Activated CD8-positive, alpha-beta memory T cell treated with anti-CD3 and anti-CD28 coated beads, Interleukin-2, amount 50 U/mL, for 4 hours (primary cell): ENCODE results near the gene PYURF.

Experiments
- DNase-seq: peaks from one replicate; pipeline ENCODE4 v3.0.0-alpha.2; 2020

PYURF gene

GRCh38 chr4:88523325-88524129 is at the start of gene PYURF:
PYURF (minus strand) TSS chr4:88523776; CDS start chr4:88523700, 76 bp downstream.
- DNase-seq, result peak; percentile 76

GRCh38 chr4:88570001-88570400 is 46.4 kb upstream of the PYURF start:
- no peak for DNase-seq

DNA sequence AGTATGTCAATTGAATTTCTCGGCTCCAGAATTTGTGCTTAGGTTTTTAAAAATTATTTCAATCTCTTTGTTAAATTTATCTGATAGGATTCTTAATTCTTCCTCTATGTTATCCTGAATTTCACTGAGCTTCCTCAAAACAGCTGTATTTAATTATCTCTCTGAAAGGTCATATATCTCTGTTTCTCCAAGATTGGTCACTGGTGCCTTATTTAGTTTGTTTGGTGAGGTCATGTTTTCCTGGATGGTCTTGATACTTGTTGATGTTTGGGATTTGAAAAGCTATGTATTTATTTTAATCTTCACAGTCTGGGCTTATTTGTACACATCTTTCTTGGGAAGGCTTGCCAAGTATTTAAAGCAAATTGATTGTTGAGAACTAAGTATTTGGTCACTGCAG is 44.0 kb upstream of the PYURF start:
- DNase-seq, result no peak

DNA sequence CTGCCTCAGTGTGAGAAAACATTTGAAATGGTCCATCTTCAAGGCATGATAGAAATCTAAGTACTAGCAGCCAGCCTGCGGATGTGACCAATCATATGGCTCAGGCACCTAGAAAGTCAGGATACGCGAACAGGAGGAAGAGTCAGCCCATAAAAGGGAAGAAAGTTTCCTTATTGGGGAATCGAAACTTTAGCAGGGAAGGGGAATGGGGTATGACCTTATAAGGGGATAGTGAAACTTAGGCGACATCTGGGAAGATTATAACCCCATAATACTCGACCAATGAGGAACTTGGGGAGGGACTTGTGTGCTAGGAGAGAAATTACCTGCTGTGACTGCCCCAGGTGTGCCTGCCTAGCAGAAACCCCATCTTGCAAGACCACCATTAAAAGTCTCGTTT is 26.2 kb upstream of the PYURF start:
- no peak for DNase-seq

DNA sequence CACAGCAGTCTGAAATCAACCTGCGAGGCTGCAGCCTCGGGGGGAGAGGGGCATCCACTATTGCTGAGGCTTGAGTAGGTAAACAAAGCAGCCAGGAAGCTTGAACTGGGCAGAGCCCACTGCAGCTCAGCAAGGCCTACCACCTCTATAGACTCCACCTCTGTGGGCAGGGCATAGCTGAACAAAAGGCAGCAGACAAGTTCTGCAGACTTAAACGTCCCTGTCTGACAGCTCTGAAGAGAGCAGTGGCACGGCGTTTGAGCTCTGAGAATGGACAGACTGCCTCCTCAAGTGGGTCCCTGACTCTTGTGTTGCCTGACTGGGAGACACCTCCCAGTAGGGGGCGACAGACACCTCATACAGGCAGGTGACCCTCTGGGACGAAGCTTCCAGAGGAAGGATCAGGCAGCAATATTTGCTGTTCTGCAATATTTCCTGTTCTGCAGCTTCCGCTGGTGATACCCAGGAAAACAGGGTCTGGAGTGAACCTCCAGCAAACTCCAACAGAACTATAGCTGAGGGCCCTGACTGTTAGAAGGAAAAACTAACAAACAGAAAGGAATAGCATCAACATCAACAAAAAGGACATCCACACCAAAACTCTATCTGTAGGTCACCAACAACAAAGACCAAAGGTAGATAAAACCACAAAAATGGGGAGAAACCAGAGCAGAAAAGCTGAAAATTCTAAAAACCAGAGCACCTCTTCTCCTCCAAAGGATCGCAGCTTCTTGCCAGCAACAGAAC is 15.9 kb upstream of the PYURF start:
- peak; percentile 79 for DNase-seq

- DNase-seq, result no peak
Measured at GRCh38 chr4:88537709-88538108, 14.1 kb upstream of the PYURF start.

DNA sequence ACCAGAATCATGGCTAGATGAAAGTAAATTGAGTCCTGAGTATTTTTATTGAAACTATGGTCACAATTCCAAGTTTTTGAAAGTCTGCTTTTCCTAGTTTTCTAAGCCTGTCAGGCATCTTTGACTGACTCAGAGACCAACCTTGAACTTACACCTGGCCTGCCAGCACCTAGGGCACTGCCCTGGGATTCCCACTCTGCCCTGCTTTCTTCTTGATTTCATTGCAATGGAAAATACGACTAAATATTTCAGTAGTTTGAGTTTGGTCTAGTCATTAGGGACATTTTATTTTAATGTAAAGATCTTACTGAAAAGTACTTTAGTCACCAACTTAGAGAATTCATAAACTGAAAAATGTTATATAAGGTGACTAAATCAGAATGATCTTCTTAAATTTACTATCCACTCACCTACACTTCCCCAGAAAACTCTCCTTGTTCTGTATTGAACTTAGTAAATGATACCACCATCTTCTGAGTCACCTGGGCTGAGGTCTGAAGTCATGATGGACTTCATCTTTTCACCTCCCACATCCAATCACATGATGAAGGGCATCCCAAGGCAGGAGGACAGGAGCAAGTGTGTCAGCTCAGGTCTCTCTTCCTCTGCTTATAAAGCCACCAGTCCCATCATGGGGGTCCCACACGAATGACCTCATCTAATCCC is 11.6 kb upstream of the PYURF start:
- no peak for DNase-seq

DNA sequence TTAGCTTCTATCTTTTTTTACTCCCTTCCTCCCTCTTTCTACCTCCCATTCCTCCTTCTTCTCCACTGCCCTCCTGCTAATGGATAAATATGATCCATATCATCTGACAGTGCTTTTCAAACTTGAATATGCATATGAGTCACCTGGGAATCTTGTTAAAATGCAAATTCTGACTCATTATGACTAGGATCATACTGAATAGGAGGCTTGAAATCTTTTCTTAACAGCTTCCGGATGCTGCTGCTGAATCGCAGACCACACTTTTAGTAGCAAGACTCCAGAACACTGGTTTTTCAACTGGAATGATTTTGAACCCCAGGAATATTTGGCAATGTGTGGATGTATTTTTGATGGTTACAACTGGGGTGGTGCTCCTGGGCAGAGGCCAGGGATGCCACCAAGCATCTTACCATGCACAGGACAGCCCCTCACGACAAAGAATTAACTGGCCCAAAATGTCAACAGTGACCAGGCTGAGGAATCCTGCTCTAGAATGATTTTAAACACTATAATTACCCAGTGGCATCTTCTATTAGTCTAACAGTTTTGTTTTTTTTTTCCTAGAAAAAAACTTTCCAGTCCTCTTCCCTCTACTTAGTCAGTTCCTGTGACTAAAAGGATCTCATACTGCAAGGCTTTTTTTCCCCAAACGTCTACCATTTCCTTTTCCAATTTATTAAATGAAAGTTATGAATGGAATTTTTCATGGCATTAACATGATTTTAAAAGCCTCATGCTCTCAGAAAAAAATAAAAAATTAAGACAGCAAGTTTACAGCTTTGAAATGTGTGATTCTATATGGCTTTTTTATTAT is 10.6 kb upstream of the PYURF start:
- no peak for DNase-seq

- DNase-seq, result no peak
Measured at GRCh38 chr4:88533088-88533790, 9.7 kb upstream of the PYURF start.

GRCh38 chr4:88531549-88531948 is 8.0 kb upstream of the PYURF start:
- no peak for DNase-seq

DNA sequence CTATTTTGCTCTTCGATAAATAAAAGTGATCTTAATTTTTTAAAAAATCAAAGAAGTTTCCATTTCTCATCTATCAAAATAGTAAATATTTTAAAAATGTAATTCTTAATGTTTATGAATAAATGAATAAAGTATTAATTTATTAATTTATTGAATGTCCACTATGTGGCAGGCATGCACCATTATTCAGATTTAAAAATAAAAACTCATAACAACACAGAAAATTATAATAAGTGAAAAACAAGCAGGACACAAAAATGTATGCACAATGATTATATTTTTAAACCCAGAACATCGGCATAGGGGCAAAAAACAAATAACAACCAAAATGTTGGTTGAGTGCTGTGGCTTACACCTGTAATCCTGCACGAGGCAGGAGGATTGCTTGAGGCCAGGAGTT is 5.3 kb upstream of the PYURF start:
- DNase-seq, result no peak

DNA sequence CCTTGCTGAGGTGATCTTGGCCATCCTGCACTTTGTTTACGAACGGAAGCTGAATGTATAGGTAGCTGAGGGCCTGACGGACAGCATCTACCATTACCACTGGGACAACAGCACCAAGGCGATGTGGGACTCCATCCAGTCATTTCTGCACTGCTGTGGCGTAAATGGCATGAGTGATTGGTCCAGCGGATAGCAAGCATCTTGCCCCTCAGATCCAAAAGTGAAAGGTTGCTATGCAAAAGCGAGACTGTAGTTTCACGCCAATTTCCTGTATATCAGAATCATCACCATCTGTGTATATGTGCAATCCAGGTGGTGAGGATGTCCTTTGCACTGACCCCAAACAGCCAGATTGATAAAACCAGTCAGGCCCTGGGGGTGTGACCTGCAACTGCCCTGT is 4.2 kb upstream of the PYURF start:
- no peak for DNase-seq

GRCh38 chr4:88526221-88526815 is 2.7 kb upstream of the PYURF start:
- DNase-seq, result no peak

DNA sequence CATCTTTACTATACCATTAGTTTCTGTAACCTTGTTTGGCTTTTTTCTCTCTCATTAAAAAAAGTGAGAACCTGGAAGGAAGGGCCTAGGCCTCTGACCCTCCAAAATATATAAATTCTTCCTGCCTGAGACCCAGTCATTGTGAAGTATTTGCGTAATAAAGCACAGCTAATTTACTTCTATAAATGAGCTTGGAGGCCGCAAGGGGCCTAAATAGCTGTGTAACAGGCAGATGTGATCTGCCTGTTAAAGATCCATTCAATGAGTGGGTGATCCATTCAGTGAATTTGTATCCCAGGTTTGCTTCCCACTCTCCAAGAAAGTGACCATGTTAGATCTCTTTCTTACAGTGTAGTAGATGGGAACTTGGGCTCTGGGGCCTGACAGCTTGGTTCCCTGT is 595 bp upstream of the PYURF start:
- DNase-seq, result no peak

GRCh38 chr4:88522702-88523324 is 763 bp downstream of the PYURF start:
- DNase-seq, result peak; percentile 31

DNA sequence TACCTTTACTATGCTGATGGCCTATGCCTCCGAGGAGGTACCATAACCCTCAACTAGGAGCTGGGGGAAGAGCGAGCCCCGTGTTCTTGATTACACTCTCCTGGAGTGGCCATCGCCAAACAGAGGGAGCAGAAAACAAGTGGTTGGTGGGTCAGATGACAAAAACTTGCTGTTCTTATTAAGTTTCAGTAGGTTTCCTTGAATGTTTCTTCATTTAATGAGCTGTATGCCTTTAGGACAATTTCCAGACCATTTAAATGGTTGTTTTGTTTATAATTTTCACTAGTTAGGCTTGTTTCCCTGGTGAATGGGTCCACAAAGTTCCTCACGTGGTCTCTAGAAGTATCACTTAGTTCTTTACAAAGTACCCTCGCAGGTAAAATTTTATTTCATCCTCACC is 4.7 kb downstream of the PYURF start:
- DNase-seq, result no peak

DNA sequence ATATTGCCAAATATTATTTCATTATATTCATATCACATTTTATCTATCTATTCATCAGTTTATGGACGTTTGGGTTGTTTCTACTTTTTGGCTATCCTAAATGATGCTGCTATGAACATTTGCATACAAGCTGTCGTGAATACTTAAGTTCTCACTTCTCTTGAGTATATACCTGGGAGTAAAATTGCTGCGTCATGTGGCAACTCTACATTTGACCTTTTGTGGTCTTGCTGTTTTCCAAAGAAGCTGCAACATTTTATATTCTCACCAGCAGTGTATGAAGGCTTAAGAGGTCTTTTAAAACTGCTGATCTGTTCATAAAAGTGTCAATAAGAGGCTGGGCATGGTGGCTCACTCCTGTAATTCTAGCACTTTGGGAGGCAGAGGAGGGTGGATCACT is 5.8 kb downstream of the PYURF start:
- DNase-seq, result no peak

DNA sequence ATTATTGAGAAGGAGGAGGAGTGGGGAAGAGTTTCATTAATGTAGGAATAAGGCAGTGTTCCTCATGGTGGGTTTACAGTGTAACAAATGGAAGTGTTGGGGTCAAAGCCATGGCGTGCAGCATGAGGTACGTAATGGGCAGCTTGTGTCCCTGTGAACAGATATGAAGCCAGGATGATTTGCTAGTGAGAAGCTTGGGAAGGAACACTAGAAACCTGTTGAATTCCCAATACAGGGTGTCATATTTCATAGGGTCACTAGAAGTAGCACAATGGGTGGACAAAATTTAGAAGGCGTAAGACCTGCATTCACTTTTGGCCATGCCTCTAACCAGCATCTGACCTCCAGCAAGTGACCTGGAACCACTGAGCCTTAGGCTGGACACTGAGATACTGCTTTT is 6.8 kb downstream of the PYURF start:
- DNase-seq, result no peak

DNA sequence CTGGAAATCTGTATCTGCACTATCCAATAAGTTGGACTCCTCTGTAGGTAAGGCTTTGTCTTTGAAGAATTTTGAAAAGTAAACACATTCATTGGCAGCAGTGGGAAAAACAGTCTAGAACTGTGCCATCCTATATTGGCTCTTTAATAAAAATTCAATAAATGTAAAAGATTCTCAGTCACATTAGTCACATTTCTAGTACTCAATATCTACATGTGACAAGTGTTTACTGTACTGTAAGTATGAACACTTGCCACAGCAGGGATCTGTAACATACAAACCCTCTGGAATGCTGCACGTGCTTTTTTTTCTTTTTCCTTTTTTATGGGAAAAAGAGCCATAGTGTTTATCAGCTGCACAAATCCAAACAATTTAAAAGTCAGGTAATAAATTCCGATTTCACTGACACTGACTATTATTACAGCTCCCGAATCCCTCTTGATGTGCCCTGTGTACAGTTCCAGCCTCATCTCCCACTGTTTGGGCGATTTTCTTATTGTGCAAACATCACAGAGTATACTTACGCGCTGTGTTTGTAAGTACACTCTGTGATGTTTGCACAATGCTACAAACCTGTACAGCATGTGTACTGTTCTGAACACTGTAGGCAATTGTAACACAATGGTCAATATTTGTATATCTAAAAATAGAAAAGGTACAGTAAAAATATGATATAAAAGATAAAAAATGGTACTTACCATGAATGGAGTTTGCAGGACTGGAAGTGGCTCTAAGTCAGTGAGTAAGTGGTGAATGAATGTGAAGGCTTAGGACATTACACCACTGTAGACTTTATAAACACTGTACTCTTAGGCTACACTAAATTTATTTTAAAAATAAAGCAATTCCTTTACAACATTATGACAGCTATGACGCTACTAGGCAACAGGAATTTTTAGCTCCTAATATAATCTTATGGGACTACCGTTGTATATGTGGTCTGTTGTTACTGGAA is 8.7 kb downstream of the PYURF start:
- DNase-seq, result no peak

GRCh38 chr4:88511236-88511635 is 12.3 kb downstream of the PYURF start:
- DNase-seq, result no peak
